IgD-negative memory B cell (primary cell): ENCODE results near the gene UPF2. TPM values are rescaled to one million over a fixed set of nuclear protein-coding genes. Genes with fewer than 3 reads are reported as not detected.
A peak's percentile ranks its signal among the peaks of the same experiment; 100 is the strongest.

Experiments
- H3K27ac Mint-ChIP-seq, 3 donors: one replicate each; pipeline ENCODE4 v1.8.0; 2020 to 2022; ENCODE audit warnings: mild to moderate bottlenecking in 3 of 3, mixed read lengths in 3 of 3, moderate library complexity in 1 of 3
- H3K27me3 Mint-ChIP-seq: one replicate; pipeline ENCODE4 v1.8.0; 2021; ENCODE audit warnings: mixed read lengths
- H3K36me3 Mint-ChIP-seq: one replicate; pipeline ENCODE4 v1.8.0; 2020; ENCODE audit warnings: mild to moderate bottlenecking, mixed read lengths
- H3K4me1 Mint-ChIP-seq, 3 donors: one replicate each; pipeline ENCODE4 v1.8.0; 2020 to 2022; ENCODE audit warnings: mixed read lengths in 3 of 3, mild to moderate bottlenecking in 1 of 3
- H3K4me3 Mint-ChIP-seq, 4 donors: one replicate each; pipeline ENCODE4 v1.8.0; 2020 to 2022; ENCODE audit warnings: mild to moderate bottlenecking in 4 of 4, mixed read lengths in 4 of 4, moderate library complexity in 3 of 4
- H3K9me3 Mint-ChIP-seq, 3 donors: one replicate each; pipeline ENCODE4 v1.8.0; 2020 to 2021; ENCODE audit warnings: mixed read lengths in 3 of 3, mild to moderate bottlenecking in 1 of 3
- polyA plus RNA-seq: library from polyadenylated mRNA; unstranded; fragments of 300-500 nt; fragmentation: Illumina TruSeq; gene quantifications from one replicate; pipeline ENCODE4 v1.2.3, GENCODE V29; 2021

UPF2 gene
- polyA plus RNA-seq, 1 donor from 2014 or later: 32.2 TPM

DNA sequence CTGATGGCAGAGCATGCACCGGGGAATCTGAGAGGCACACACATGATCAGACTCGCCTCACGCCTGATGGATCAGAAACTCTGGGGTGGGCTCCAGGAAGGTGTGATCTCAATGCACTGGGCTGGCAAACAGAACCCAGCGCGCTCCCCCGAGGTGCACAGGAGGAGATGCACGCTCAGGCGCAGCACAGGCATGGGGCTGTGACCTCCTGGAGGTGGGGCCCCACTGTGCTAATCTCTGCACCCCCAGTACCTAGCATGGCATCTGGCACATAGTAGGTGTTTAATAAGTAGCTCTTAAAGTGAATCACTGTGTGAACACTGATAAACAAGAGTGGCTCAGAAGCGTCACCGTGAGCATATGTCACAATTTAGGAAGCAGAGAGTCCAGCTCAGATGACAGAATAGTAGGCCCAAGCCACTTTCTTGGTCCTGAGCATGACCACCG lies 161.6 kb downstream of the UPF2 start:
- no peak overlapping the region for H3K27ac Mint-ChIP-seq
- peaks cover 3% of the 10 kb centered on the region for H3K27me3 Mint-ChIP-seq
- H3K4me3 Mint-ChIP-seq: no peak overlapping the region
- no peaks in the 10 kb centered on the region for H3K9me3 Mint-ChIP-seq
- no peaks in the 10 kb centered on the region for H3K4me1 Mint-ChIP-seq
- H3K36me3 Mint-ChIP-seq: no peaks in the 10 kb centered on the region

DNA sequence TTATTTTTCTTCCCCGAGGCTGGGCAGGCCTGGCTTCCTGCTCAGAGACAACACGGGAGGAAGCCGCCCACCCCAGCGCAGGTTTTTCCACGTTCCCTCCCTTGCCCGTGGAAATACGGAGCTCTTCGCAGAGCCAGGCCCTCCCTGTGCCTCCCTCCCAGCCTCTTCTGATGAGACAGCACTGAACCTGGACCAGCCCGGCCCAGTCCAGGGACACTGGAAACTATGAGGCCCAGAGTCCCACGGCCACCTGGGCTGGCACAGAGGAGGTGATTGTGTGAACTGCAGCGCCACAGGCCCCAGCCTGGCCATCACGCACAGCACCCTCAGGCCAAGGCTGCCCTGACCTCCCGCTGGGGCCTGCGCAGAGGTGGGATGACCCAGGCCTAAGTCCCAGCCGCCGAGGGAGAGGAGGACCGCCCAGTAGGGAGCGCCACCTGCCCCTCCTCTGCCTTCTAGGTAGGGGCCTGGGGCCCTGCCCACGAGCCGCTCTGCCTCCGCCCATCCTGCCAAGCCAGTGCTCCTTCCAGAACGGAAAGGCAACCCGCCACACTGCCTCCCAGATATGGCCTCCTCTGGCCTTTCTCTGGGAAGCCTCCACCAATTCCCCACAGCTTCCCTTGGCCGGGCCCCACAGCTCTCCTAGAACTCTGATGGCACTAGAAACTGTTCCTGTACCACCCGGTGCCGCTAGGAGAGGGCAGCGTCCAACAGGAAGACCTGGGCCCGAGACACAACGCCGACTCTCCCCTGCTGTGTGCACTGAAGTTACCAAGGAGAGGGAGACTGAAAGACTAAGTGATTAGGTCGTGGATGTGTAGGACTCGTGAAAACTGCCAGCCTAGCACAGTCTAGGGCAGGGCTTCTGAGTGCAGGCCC lies 162.2 kb downstream of the UPF2 start:
- Mint-ChIP-seq H3K4me1 (no peaks in the 10 kb centered on the region), H3K27ac (no peak overlapping the region), H3K27me3 (peaks cover 3% of the 10 kb centered on the region), H3K9me3 (no peaks in the 10 kb centered on the region), H3K36me3 (no peaks in the 10 kb centered on the region), H3K4me3 (no peak overlapping the region)

DNA sequence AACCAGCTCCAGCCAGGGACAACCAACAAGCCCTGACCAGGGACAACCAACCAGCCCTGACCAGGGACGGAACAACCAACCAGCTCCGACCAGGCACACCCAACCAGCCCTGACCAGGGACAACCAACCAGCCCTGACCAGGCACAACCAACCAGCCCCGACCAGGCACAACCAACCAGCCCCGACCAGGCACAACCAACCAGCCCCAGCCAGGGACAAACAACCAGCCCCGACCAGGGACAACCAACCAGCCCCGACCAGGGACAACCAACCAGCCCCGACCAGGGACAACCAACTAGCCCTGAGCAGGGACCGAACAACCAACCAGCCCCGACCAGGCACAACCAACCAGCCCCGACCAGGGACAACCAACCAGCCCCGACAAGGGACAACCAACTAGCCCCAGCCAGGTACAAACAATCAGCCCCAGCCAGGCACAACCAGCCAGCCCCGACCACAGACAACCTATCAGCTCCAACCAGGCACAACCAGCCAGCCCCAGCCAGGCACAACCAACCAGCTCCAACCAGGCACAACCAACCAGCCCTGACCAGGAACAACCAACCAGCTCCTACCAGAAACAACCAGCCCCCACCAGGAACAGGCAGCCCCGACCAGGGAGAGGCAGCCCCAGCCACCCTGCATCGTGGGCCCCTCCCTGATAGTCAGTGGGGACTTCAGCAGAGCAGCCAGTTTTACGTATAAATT lies 163.1 kb downstream of the UPF2 start:
- Mint-ChIP-seq H3K36me3 (no peaks in the 10 kb centered on the region), H3K4me1 (no peaks in the 10 kb centered on the region), H3K27me3 (peaks cover 3% of the 10 kb centered on the region), H3K27ac (no peak overlapping the region), H3K4me3 (no peak overlapping the region), H3K9me3 (no peaks in the 10 kb centered on the region)

DNA sequence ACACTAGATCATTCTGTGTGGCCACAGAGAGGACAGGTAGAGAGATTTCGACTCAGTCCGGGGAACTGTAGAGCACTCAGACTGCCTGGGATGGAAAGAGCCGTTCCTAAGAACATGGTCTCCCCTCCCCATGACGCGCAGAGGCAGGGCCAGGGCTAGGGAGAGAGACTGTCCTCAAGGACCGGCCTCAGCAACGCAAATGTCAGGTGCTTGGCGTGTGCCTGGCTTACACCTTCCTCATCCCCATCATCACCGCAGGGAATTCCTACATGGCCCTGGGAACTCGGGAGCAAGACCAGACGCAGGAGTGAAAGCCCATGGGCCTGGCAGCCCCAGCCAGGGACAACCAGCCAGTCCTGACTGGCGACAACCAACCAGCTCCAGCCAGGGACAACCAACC lies 163.8 kb downstream of the UPF2 start:
- peak overlapping the region in 1 of 3 donors; percentile 35 for H3K27ac Mint-ChIP-seq
- peaks cover 3% of the 10 kb centered on the region for H3K27me3 Mint-ChIP-seq

GRCh38 chr10:11877591-11877905 lies 165.1 kb downstream of the UPF2 start:
- no peaks in the 10 kb centered on the region for H3K4me1 Mint-ChIP-seq
- peaks cover 7% of the 10 kb centered on the region for H3K27me3 Mint-ChIP-seq
- H3K27ac Mint-ChIP-seq: no peak overlapping the region
- no peak overlapping the region for H3K4me3 Mint-ChIP-seq
- H3K9me3 Mint-ChIP-seq: no peaks in the 10 kb centered on the region
- H3K36me3 Mint-ChIP-seq: no peaks in the 10 kb centered on the region

More for the DNA sequence above, 163.8 kb downstream of the UPF2 start:
- no peaks in the 10 kb centered on the region for H3K9me3 Mint-ChIP-seq
- H3K4me1 Mint-ChIP-seq: no peaks in the 10 kb centered on the region
- H3K36me3 Mint-ChIP-seq: no peaks in the 10 kb centered on the region
- H3K4me3 Mint-ChIP-seq: no peak overlapping the region

DNA sequence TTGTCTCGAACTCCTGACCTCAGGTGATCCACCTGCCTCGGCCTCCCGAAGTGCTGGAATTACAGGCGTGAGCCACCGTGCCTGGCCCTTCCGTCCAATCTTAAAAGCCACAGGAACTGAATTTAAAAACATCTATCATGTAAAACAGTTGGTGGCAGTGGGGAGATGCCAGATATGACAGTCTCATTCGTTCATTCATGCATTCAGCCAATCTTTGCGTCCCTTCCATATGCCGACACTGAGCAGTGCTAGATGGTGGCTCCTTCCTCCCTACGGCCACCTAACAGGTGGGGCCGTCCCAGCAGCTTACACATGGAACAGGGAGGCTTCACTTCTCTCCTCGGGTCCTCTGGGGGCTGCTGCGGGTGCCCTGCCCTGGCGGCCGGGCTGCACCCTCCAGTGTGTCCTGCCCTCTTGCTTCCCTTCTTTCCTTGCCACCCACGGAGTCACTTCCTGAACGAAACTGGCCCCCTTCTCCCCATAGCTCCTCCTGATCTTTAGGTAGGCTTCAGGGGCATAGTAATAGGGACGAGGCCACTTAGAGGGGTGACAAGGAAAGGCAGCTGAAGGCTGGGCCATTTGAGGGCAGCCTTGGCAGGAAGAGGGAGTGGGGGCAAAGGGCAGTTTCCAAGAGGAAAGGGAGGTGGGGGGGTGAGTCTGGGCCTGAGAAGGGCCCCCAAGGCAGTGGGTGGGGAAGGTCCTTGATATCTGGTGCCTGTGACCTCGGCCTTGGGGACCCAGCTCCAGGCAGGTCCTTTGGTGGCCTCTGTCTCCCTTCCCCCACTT lies 165.6 kb downstream of the UPF2 start:
- Mint-ChIP-seq H3K27ac (no peak overlapping the region), H3K27me3 (peaks cover 7% of the 10 kb centered on the region), H3K4me1 (no peaks in the 10 kb centered on the region), H3K4me3 (no peak overlapping the region), H3K9me3 (no peaks in the 10 kb centered on the region), H3K36me3 (no peaks in the 10 kb centered on the region)

- no peak overlapping the region for H3K27ac Mint-ChIP-seq
- H3K4me3 Mint-ChIP-seq: no peak overlapping the region
These were observed 166.3 kb downstream of the UPF2 start for GRCh38 chr10:11876324-11876723.

DNA sequence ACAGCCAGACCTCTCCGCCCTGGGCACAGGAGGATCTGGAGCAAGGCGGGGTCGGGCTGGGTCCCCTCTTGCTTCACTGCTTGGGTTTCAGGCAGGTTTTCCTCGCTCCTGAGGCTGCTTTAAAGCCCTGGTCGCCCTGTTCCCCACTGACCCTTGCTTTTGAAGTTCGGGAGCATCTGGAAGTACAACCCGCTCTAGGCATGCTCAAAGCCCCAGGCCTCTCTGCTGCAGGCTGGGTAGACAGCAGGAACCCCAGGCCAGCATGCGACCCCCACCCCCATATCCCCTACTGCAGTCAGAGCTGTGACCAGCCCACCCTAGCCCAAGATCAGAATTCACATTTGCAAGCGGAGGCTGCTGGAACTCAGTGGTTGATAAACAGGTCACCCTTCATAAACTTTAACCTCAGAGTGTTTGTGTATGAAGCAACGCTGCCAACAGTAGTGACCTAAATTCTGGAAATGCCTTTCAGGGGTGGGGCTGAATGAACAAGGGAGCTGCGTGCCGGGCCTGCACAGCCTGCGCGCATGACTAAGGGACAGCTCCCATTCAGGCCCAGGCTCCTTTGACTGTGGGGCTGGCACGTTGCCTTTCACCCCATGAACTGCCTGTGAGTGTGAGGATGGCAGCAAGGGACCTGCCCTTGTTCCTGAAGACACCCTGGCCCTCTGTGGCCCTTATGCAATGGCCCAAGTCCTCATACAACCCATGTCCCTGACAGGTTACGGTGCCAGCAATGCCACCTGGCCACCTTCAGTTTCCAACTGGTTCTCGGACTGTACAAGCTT lies 166.9 kb downstream of the UPF2 start:
- Mint-ChIP-seq H3K9me3 (no peaks in the 10 kb centered on the region), H3K4me3 (peak overlapping the region in 1 of 4 donors; percentile 45), H3K27ac (no peak overlapping the region), H3K36me3 (no peaks in the 10 kb centered on the region), H3K4me1 (peaks cover 0 to 2% (median 0%) of the 10 kb centered on the region in 3 donors), H3K27me3 (peaks cover 11% of the 10 kb centered on the region)

More at GRCh38 chr10:11876324-11876723, 166.3 kb downstream of the UPF2 start:
- no peaks in the 10 kb centered on the region for H3K4me1 Mint-ChIP-seq
- no peaks in the 10 kb centered on the region for H3K36me3 Mint-ChIP-seq
- peaks cover 10% of the 10 kb centered on the region for H3K27me3 Mint-ChIP-seq
- no peaks in the 10 kb centered on the region for H3K9me3 Mint-ChIP-seq

DNA sequence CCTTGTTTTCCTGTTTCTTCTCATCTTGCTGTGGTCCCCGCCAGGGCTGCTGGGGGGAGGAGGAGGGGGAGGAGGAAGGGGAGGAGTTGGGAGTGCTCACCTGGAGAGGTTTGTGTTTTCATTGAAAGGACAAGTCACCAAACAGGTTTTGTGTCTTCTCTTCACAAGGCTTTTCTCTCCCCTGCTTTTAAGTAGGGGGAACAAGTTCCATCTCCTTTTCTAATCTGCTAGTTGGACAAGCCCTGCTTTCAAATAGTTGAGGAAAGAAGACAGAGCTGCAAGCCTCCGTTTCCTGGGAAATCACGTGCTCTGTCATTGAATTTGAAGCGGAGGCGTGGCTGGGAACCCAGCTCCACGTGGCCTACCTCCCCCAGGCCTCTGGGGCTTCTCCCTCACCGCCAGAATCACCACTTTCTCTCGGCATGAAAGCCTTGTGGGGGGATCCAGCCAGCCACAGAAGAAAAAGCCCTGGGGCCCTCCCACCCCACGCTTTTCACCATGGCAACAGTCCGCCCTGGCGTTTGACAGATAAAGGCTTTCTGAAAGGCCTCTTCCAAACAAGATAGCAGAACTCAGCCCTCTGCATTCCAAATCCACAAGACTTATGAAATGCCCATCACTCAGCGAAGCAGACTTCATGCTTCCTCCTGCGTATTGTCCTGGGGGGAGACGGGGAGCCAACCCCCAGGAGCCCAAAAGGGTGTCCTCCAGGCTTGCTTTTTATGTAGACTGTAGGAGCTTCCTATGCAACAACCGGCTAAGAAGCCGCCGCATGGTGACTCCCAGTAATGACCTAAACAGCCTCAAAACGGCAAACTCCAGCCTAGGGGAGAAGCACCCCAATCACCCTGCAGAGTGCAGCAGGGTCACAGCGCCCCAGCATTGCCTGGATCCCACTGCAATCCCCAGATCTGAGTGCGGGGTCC lies 167.8 kb downstream of the UPF2 start:
- Mint-ChIP-seq H3K27me3 (peaks cover 11% of the 10 kb centered on the region), H3K4me3 (peak overlapping the region in 1 of 4 donors; percentile 45), H3K27ac (no peak overlapping the region), H3K9me3 (no peaks in the 10 kb centered on the region), H3K4me1 (peaks cover 0 to 2% (median 0%) of the 10 kb centered on the region in 3 donors), H3K36me3 (no peaks in the 10 kb centered on the region)

GRCh38 chr10:11871466-11871865 lies 171.1 kb downstream of the UPF2 start:
- Mint-ChIP-seq H3K9me3 (no peaks in the 10 kb centered on the region), H3K4me1 (peaks cover 0 to 4% (median 0%) of the 10 kb centered on the region in 3 donors), H3K36me3 (no peaks in the 10 kb centered on the region), H3K27ac (no peak overlapping the region), H3K4me3 (peak overlapping the region in 1 of 4 donors; percentile 0), H3K27me3 (peaks cover 8% of the 10 kb centered on the region)

DNA sequence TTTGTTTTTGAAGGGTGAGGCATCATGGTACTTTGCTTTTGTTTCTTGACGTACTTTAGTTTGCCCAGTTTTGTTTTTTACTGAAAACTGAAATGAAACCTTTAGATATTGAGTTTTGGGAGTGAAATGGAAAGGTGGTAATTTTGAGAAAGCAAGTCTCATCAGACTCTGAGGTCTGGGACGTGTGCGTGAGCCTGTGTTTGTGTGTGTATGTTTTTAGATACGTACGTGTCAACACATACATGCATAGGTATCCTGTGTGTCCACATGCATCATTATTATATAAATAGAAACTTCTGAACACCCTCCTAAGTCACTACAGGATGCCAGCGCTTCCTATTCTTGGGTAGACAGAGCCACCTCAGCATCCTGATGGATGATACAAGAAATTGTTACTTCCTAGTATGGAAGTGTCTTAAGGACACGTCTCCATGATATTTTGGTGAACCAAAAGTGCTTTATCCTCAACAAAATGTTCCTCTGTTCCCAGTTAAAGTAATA lies 171.7 kb downstream of the UPF2 start:
- Mint-ChIP-seq H3K4me1 (peaks cover 0 to 4% (median 0%) of the 10 kb centered on the region in 3 donors), H3K4me3 (no peak overlapping the region), H3K9me3 (no peaks in the 10 kb centered on the region), H3K27ac (no peak overlapping the region), H3K27me3 (peaks cover 8% of the 10 kb centered on the region), H3K36me3 (no peaks in the 10 kb centered on the region)

DNA sequence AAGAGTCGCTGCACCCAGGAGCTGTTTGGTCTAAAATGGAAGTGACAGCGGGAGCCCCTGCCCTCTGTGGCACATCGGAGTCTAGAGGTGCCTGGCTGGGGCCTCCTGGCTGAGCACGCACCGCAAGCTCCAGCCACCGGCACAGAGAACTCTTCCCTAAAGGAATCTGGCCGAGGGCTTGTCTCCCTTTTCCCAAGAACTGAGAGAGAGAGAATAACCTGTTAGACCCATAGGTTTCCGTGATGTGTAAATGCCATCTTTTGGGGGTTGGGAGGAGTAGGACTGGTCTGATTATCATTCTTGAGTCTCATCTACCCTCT lies 172.2 kb downstream of the UPF2 start:
- Mint-ChIP-seq H3K9me3 (no peaks in the 10 kb centered on the region), H3K27ac (no peak overlapping the region), H3K4me3 (no peak overlapping the region), H3K36me3 (no peaks in the 10 kb centered on the region), H3K27me3 (peaks cover 8% of the 10 kb centered on the region), H3K4me1 (peaks cover 0 to 4% (median 0%) of the 10 kb centered on the region in 3 donors)
